Sigmoid colon (tissue), 4 donors: ENCODE data around the gene IQCM.

Experiments
- CTCF ChIP-seq, 4 experiments: fragments of 450-650 bp in 3 of 4; fragments of 200-600 bp in 1 of 4; IDR thresholded peaks; one replicate each; pipeline ENCODE4 v1.5.1; 2016 to 2019; ENCODE audit warnings: antibody characterized with exemption in 4 of 4, mild to moderate bottlenecking in 3 of 4, moderate library complexity in 2 of 4
- EP300 ChIP-seq, 4 donors: sonication (generic); formaldehyde crosslinking; IDR thresholded peaks; one replicate each; pipeline ENCODE4 v1.6.1; 2017; ENCODE audit warnings: antibody characterized with exemption in 4 of 4
- POLR2A ChIP-seq, 2 donors: fragments of 450-650 bp; IDR thresholded peaks; one replicate each; pipeline ENCODE4 v1.6.1; 2016; ENCODE audit warnings: antibody characterized with exemption in 2 of 2, mild to moderate bottlenecking in 2 of 2, moderate library complexity in 2 of 2

GRCh38 chr4:149765630-149766029 is 50.0 kb downstream of the IQCM start:
- TF ChIP-seq CTCF (IDR thresholded peaks at IDR 0.05) (no peak), POLR2A (IDR thresholded peaks at IDR 0.05) (no peak), EP300 (IDR thresholded peaks at IDR 0.05) (no peak)
